ENCODE results near the gene PPP2R3A. TPM values are rescaled to one million over a fixed set of nuclear protein-coding genes. Genes with fewer than 3 reads are reported as not detected.

The PPP2R3A gene
- polyA plus RNA-seq, 6 donors from 2014 or later: 0.07 to 0.34 (median 0.12) TPM

DNA sequence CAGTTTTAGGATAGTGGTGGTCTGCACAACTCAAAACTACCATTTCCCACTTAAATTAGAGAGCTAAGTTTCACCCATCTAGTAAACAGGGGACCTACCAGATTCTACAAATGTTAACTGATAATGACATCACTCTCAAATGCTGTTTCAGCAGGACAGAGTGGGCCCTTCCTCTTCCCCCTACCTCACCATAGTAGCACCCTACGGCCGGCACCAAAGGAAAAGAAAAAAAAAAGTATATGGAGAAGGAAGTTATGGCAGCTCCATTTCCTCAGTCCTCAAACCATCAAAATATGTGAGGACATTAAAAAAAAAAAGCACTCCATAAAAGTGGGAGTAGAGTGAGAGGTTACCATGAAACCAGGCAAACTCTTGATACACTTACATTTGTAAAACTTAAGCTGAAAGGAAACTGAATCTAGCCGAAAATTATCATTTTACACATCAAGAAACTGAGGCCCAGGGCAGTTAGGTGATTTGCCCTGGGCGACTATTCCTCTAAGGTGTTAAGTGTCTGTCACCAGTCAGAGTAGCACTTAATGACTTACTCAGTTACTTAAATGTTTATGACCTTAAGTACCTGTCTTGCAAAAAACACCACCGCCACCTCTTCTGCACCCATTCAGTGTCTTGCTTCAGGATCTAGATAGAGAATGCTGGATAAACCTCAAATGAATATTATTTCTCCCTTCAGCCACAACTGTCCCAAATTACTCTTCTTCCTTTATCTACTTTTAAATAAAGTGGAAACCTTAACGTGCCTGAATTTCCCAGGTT, 227.9 kb downstream of the PPP2R3A start:
- H3K9me3 Mint-ChIP-seq: no peaks in the 10 kb centered on the region
- no peak for ATAC-seq (ENCODE audit: low read depth in 2 of 2)
- H3K36me3 Mint-ChIP-seq: peaks cover 5 to 11% of the 10 kb centered on the region in 2 donors
- peaks cover 0 to 8% (median 0%) of the 10 kb centered on the region in 3 donors for H3K27me3 Mint-ChIP-seq
- H3K27ac Mint-ChIP-seq: peak overlapping the region; percentile 97 to 99 (median 98)
- no peak for DNase-seq
- peaks cover 60 to 91% (median 73%) of the 10 kb centered on the region in 3 donors for H3K4me1 Mint-ChIP-seq
- peak overlapping the region; percentile 87 to 100 (median 98) for H3K4me3 Mint-ChIP-seq

DNA sequence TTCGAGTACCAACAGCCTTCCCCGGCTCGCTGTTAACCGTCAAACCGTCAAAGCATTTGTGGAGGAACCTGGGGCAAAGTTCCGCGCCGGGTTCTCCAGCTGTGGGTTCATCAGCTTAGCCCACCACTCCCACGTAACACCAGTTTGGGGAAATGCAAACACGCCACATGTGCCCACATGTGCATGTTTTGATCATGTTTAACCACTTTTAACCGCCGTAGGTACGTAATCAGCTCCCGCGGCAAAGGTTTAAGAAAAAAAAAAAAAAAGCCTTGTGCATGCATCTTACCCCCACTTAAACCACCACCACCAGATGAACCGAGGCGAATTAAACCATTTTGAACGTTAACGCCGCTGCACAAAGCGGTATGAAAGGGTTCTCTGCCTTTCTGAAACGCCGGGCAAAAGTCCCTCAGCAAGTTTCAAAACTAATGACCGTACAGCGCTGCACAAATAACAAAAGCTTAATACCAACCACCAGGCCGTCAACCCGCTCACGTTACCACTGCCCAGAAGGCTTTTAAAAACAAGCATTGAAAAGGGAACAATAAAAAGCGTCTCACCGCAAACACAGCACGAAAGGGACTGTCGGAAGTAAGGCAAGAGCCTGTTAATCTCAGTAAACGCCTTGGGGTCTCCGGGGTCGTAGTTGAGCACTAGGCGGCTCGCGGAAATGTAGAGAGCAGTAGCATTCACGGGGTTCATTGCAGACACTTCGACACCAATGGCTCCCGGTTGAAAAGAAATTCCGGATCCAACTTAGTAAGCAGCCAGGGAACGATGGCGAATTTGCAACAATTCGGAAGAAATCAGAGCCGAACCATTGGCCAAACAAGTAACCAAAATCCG, 229.1 kb downstream of the PPP2R3A start:
- H3K27ac Mint-ChIP-seq: peak overlapping the region; percentile 97 to 99 (median 98)
- DNase-seq: peak; percentile 75
- H3K4me1 Mint-ChIP-seq: peaks cover 54 to 79% (median 61%) of the 10 kb centered on the region in 3 donors
- peak; percentile 4 to 16 for ATAC-seq (ENCODE audit: low read depth in 2 of 2)
- no peaks in the 10 kb centered on the region for H3K9me3 Mint-ChIP-seq
- H3K27me3 Mint-ChIP-seq: peaks cover 0 to 8% (median 0%) of the 10 kb centered on the region in 3 donors
- H3K4me3 Mint-ChIP-seq: peak overlapping the region; percentile 87 to 100 (median 98)
- peaks cover 5 to 11% of the 10 kb centered on the region in 2 donors for H3K36me3 Mint-ChIP-seq

DNA sequence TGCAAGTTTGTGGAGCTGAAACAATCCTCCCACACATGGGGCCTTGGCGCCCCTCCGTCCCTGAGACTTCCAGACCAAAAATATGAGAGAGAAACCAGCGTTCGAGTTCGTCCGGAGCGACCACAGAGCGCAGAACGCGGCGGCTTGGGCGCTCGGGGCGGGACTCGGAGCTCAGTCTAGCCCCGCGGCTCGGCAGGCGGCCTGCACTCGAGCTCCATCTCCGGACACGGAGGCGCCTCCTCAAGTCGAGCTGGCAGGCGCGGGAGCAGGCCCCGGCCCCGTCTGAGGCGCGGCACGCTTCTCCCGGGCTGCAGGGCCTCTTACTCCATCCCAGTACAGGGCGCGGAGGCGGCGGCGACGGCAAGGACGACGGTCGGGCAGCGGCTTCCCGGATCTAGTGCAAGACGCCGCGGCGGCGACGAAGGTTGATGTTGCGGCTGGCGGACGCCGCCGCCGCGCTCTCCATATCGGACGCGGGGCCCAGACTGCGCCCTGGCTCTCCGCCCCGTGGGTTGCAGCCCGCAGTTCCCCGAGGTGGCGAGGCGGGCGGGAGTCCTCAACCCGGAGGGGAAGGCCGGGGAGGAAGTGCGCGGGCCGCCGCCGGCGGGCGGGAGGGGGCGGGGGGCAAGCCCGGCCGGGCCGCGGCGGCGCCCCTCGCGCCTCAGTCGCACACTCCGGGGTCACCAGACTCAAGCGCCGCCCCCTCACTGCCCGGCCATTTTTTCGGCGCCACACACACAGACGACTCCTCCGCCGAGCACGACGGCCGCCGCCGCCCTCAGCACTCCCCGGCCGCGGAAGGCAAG, 229.9 kb downstream of the PPP2R3A start:
- H3K4me3 Mint-ChIP-seq: peak overlapping the region; percentile 87 to 100 (median 98)
- peaks cover 0 to 8% (median 0%) of the 10 kb centered on the region in 3 donors for H3K27me3 Mint-ChIP-seq
- DNase-seq: peak; percentile 94
- peaks cover 5 to 11% of the 10 kb centered on the region in 2 donors for H3K36me3 Mint-ChIP-seq
- peak; percentile 60 to 61 for ATAC-seq (ENCODE audit: low read depth in 2 of 2)
- peaks cover 51 to 71% (median 53%) of the 10 kb centered on the region in 3 donors for H3K4me1 Mint-ChIP-seq
- H3K27ac Mint-ChIP-seq: peak overlapping the region; percentile 98 to 100 (median 99)
- no peaks in the 10 kb centered on the region for H3K9me3 Mint-ChIP-seq

DNA sequence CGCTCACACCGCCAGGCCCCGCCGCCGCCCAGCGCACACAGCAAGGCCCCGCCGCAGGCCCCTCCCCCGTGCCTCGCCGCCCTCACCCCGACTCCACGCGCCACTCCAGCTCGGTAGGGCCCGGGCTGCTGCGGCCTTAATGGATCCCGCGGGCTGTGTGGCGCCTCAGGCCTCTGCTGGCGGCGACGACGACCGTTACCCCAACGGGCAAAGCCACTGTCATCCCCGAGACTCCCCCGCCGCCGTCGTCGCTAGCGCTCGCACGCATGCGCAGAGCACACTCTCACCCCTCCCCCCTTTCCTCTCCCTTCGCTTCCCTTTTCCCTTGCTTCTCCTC, 230.5 kb downstream of the PPP2R3A start, which contains the start of gene MSL2:
Gene MSL2 (minus strand): TSS at position 272 of the 337 bp plus-strand sequence. CDS start 1,222 bp downstream, outside the sequence.
- peaks cover 46 to 65% (median 47%) of the 10 kb centered on the region in 3 donors for H3K4me1 Mint-ChIP-seq

DNA sequence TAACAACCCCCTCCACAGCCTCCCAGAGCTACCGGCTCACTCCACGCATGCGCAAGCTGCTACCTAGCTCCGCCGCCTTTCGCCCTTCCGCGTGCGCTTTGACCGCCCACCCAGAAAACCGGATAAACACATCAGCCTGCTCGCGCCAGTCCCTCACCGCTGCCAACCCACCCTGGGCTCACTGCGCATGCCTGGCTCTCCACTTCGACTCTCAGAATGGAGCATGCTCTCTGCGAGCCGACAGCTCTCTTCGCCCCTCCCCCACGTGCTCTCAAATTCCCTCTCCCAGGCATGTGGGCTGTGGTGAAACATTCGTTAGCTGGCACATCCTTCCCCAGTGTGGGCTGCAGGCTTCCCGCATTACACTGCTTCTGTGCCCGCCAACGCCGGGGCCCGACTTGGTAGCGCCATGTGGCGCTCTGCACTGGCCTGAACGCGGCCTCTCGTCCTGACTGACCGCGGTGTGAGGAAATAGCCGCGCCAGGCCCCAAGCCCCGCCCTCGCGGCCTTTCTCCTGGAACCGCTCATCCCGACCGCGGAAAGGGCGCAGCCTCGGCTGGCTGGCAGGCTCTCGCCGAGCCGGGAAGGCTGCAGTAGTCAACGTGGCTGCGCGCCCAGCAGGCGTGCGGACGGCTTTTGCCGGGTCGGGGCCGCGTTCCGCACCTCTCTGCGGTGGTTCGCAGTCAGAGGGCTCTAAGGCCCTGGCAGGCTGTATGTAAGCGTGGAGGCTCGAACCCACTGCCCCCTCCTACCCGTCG, 231.1 kb downstream of the PPP2R3A start:
- Mint-ChIP-seq H3K4me1 (peaks cover 41 to 60% (median 45%) of the 10 kb centered on the region in 3 donors), H3K9me3 (no peaks in the 10 kb centered on the region), H3K27me3 (peaks cover 0 to 8% (median 0%) of the 10 kb centered on the region in 3 donors), H3K4me3 (peak overlapping the region; percentile 87 to 100 (median 97)), H3K36me3 (peaks cover 0 to 11% of the 10 kb centered on the region in 2 donors), H3K27ac (peak overlapping the region; percentile 98 to 100 (median 100))
- DNase-seq: peak; percentile 98
- ATAC-seq (ENCODE audit: low read depth in 2 of 2): peak; percentile 57 to 62

More for the DNA sequence above, 230.5 kb downstream of the PPP2R3A start, which contains the start of gene MSL2:
- peaks cover 0 to 8% (median 0%) of the 10 kb centered on the region in 3 donors for H3K27me3 Mint-ChIP-seq
- peaks cover 0 to 11% of the 10 kb centered on the region in 2 donors for H3K36me3 Mint-ChIP-seq
- peak within 1 kb of the TSS; percentile 87 to 100 (median 98) for H3K4me3 Mint-ChIP-seq
- H3K9me3 Mint-ChIP-seq: no peaks in the 10 kb centered on the region
- peak in 1 of 2 donors; percentile 25 for ATAC-seq (ENCODE audit: low read depth in 2 of 2)
- no peak for DNase-seq
- H3K27ac Mint-ChIP-seq: peak within 1 kb of the TSS; percentile 98 to 100 (median 100)

DNA sequence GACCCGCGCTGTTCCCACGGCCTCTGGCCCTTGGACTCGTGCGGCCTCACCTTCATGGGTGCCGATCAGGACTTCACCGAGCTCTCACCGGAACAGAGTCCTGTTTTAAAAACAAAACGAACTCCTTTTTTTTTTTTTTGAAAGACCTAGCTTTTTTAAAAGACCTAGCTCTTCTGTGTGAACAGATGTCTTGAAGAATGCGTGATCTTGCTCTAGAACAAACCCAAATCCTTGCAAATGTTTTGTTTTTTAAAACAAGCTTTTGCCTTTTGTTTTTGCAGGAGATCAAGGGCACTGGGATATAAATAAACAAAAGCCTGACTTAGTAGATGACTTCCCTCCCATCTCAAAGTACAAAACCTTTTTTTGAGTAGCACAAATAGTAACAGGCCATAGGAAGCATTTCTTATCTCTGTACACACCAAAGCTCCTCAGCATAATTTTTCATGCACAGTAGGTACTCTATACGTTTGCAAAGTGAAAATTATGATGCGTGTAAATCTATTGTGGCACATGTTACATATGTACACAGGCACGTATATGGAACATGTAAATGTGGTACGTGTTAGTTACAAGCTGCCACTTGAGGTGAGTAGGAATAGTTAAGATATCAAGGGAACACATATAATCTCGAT, 231.7 kb downstream of the PPP2R3A start:
- Mint-ChIP-seq H3K4me1 (peaks cover 34 to 53% (median 43%) of the 10 kb centered on the region in 3 donors), H3K4me3 (peak overlapping the region; percentile 87 to 100 (median 97)), H3K36me3 (peaks cover 0 to 11% of the 10 kb centered on the region in 2 donors), H3K9me3 (no peaks in the 10 kb centered on the region), H3K27ac (peak overlapping the region; percentile 98 to 100 (median 100)), H3K27me3 (peaks cover 0 to 8% (median 0%) of the 10 kb centered on the region in 3 donors)
- DNase-seq (no peak), ATAC-seq (ENCODE audit: low read depth in 2 of 2) (no peak)

Other genes starting within 250 kb of the PPP2R3A start
- 10 to 100 TPM; 24.4 to 60.5 (median 53.8) TPM for gene MSL2, start 230.6 kb downstream of the PPP2R3A start, polyA plus RNA-seq (ENCODE audit: low read depth in 6 of 6)

Data from naive B cell (primary cell).